GM21737 (cell line): ENCODE results near the gene REEP3.
"Not testable (repeated sequence)": the region's sequence is repeated elsewhere in the genome, so short reads cannot be mapped to it uniquely, and the experiment has no call there.

Experiments used
- ATAC-seq: cut with Tn5 transposase; IDR thresholded peaks from one replicate; pipeline ENCODE4 v1.9.1; 2021; ENCODE audit warnings: mild to moderate bottlenecking, moderate library complexity; ENCODE audit not compliant: unreplicated experiment

The REEP3 gene

GRCh38 chr10:63628526-63629362 lies 107.5 kb downstream of the REEP3 start:
- ATAC-seq = peak; percentile 21

- ATAC-seq = peak; percentile 51
Measured at GRCh38 chr10:63629363-63630084, 108.3 kb downstream of the REEP3 start.

GRCh38 chr10:63630085-63630930 lies 109.1 kb downstream of the REEP3 start:
- peak; percentile 58 for ATAC-seq

GRCh38 chr10:63630931-63631680 lies 109.9 kb downstream of the REEP3 start:
- no peak for ATAC-seq

GRCh38 chr10:63631991-63632390 lies 110.8 kb downstream of the REEP3 start:
- ATAC-seq = no peak

- ATAC-seq = no peak
Measured at GRCh38 chr10:63633677-63634487, 112.7 kb downstream of the REEP3 start.

- ATAC-seq = no peak
Measured at GRCh38 chr10:63634488-63635065, 113.4 kb downstream of the REEP3 start.

- no peak for ATAC-seq
Measured at GRCh38 chr10:63636812-63637211, 115.6 kb downstream of the REEP3 start.

- ATAC-seq = no peak
Measured at GRCh38 chr10:63637901-63638327, 116.7 kb downstream of the REEP3 start.

- ATAC-seq = no peak
Measured at GRCh38 chr10:63641366-63641765, 120.2 kb downstream of the REEP3 start.

- ATAC-seq = no peak
Measured at GRCh38 chr10:63641799-63642198, 120.6 kb downstream of the REEP3 start.

GRCh38 chr10:63642808-63643207 lies 121.6 kb downstream of the REEP3 start:
- no peak for ATAC-seq

- no peak for ATAC-seq
Measured at GRCh38 chr10:63644418-63645142, 123.4 kb downstream of the REEP3 start.

GRCh38 chr10:63645195-63645594 lies 124.0 kb downstream of the REEP3 start:
- ATAC-seq = no peak

GRCh38 chr10:63646491-63646890 lies 125.3 kb downstream of the REEP3 start:
- ATAC-seq = no peak

GRCh38 chr10:63651864-63652263 lies 130.7 kb downstream of the REEP3 start:
- no peak for ATAC-seq

GRCh38 chr10:63653747-63654146 lies 132.5 kb downstream of the REEP3 start:
- no peak for ATAC-seq

GRCh38 chr10:63657761-63658160 lies 136.6 kb downstream of the REEP3 start:
- no peak for ATAC-seq

- ATAC-seq = not testable (repeated sequence)
Measured at GRCh38 chr10:63660941-63661340, 139.7 kb downstream of the REEP3 start.
